Upper lobe of right lung (tissue), 1 donor: ENCODE measurements around the gene F10. TPM values are rescaled to one million over a fixed set of nuclear protein-coding genes. Genes with fewer than 3 reads are reported as not detected.

Experiments used
- ATAC-seq: fragments of 200-7000 bp; cut with Tn5 transposase; one replicate; pipeline ENCODE4 v1.9.1; 2020; ENCODE audit warnings: mild to moderate bottlenecking, moderate library complexity
- DNase-seq: peaks from one replicate; pipeline ENCODE4 v3.0.0-alpha.2; 2020
- H3K27ac ChIP-seq: fragments of 200-600 bp; one replicate; pipeline ENCODE4 v1.8.0; 2022
- H3K27me3 ChIP-seq: fragments of 200-600 bp; one replicate; pipeline ENCODE4 v1.8.0; 2022; ENCODE audit warnings: mild to moderate bottlenecking
- H3K36me3 ChIP-seq: fragments of 200-600 bp; one replicate; pipeline ENCODE4 v1.8.0; 2022
- H3K4me1 ChIP-seq: fragments of 200-600 bp; one replicate; pipeline ENCODE4 v1.8.0; 2022
- H3K4me3 ChIP-seq: fragments of 200-600 bp; one replicate; pipeline ENCODE4 v1.8.0; 2022; ENCODE audit warnings: mild to moderate bottlenecking
- H3K9me3 ChIP-seq: fragments of 200-600 bp; one replicate; pipeline ENCODE4 v1.8.0; 2022
- intact Hi-C: fragments of 100-400 bp; cut with DNase I; formaldehyde crosslinking; loops from one replicate; pipeline ENCODE4 v1.11.0; 2022
- total RNA-seq: library from RNA; stranded (reverse); fragmentation: NEBNext Ultra II Directional; extraction: Animal tissue kit (Norgen Biotek cat#: 25700); gene quantifications from one replicate; pipeline ENCODE4 v1.2.1, GENCODE V29; 2021
- TF ChIP-seq, protein P1 (sequence below): fragments of 200-600 bp; IDR thresholded peaks from one replicate; pipeline ENCODE4 v1.8.0; 2022; ENCODE audit warnings: antibody characterized with exemption
- donor health status: DM: no; HTN: yes; CAD: no; lungs with severe emphysema.

F10 gene
- total RNA-seq, 1 donor from 2014 or later: 7.9 TPM

- no peak overlapping the region for H3K4me3 ChIP-seq
- no peaks in the 10 kb centered on the region for H3K27me3 ChIP-seq
- DNase-seq: no peak
Observed at GRCh38 chr13:113179374-113180230, 57.0 kb downstream of the F10 start.

GRCh38 chr13:113182046-113182445 is 59.4 kb downstream of the F10 start:
- intact Hi-C loops: no loop called here
- Histone ChIP-seq H3K36me3 (peaks cover 76% of the 10 kb centered on the region), H3K9me3 (no peaks in the 10 kb centered on the region), H3K27ac (no peak overlapping the region), H3K27me3 (no peaks in the 10 kb centered on the region), H3K4me1 (no peaks in the 10 kb centered on the region), H3K4me3 (no peak overlapping the region)
- no peak for ATAC-seq
- DNase-seq: no peak
- TF ChIP-seq, protein P1, sequence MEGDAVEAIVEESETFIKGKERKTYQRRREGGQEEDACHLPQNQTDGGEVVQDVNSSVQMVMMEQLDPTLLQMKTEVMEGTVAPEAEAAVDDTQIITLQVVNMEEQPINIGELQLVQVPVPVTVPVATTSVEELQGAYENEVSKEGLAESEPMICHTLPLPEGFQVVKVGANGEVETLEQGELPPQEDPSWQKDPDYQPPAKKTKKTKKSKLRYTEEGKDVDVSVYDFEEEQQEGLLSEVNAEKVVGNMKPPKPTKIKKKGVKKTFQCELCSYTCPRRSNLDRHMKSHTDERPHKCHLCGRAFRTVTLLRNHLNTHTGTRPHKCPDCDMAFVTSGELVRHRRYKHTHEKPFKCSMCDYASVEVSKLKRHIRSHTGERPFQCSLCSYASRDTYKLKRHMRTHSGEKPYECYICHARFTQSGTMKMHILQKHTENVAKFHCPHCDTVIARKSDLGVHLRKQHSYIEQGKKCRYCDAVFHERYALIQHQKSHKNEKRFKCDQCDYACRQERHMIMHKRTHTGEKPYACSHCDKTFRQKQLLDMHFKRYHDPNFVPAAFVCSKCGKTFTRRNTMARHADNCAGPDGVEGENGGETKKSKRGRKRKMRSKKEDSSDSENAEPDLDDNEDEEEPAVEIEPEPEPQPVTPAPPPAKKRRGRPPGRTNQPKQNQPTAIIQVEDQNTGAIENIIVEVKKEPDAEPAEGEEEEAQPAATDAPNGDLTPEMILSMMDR: no peak

More at GRCh38 chr13:113179374-113180230, 57.0 kb downstream of the F10 start:
- ATAC-seq: no peak
- intact Hi-C loops: no loop called here
- TF ChIP-seq, protein P1: no peak
- Histone ChIP-seq H3K27ac (no peak overlapping the region), H3K9me3 (no peaks in the 10 kb centered on the region), H3K4me1 (no peaks in the 10 kb centered on the region), H3K36me3 (peaks cover 85% of the 10 kb centered on the region)

- no peak overlapping the region for H3K27ac ChIP-seq
- intact Hi-C loops: no loop called here
- H3K9me3 ChIP-seq: no peaks in the 10 kb centered on the region
- H3K36me3 ChIP-seq: peaks cover 68% of the 10 kb centered on the region
- no peak for DNase-seq
- ATAC-seq: no peak
- no peaks in the 10 kb centered on the region for H3K4me1 ChIP-seq
- TF ChIP-seq, protein P1: no peak
- no peaks in the 10 kb centered on the region for H3K27me3 ChIP-seq
- no peak overlapping the region for H3K4me3 ChIP-seq
Observed at GRCh38 chr13:113183450-113184129, 61.0 kb downstream of the F10 start.

GRCh38 chr13:113184568-113185440 is 62.2 kb downstream of the F10 start:
- H3K27me3 ChIP-seq: no peaks in the 10 kb centered on the region
- H3K4me3 ChIP-seq: no peak overlapping the region
- intact Hi-C loops: no loop called here
- DNase-seq: no peak
- H3K27ac ChIP-seq: no peak overlapping the region
- H3K36me3 ChIP-seq: peaks cover 68% of the 10 kb centered on the region
- no peaks in the 10 kb centered on the region for H3K9me3 ChIP-seq
- no peak for ATAC-seq
- TF ChIP-seq, protein P1: no peak
- no peaks in the 10 kb centered on the region for H3K4me1 ChIP-seq

- no peak for DNase-seq
- Histone ChIP-seq H3K4me3 (no peak overlapping the region), H3K36me3 (peaks cover 68% of the 10 kb centered on the region), H3K9me3 (no peaks in the 10 kb centered on the region), H3K27ac (peak overlapping the region; percentile 4), H3K27me3 (no peaks in the 10 kb centered on the region), H3K4me1 (no peaks in the 10 kb centered on the region)
- intact Hi-C loops: no loop called here
- TF ChIP-seq, protein P1: no peak
- peak; percentile 31 for ATAC-seq
Observed at GRCh38 chr13:113186061-113186900, 63.7 kb downstream of the F10 start.
